Esophagus squamous epithelium (tissue), 4 donors: ENCODE results near the gene TIPARP.

Experiments used
- CTCF ChIP-seq, 6 experiments: fragments of 450-650 bp in 4 of 6; fragments of 200-600 bp in 2 of 6; sonication (generic) in 2 of 6; IDR thresholded peaks; one replicate each; pipeline ENCODE4 v1.5.1; 2016 to 2019; ENCODE audit warnings: antibody characterized with exemption in 6 of 6, mild to moderate bottlenecking in 4 of 6, moderate library complexity in 4 of 6
- POLR2A ChIP-seq, 4 donors: fragments of 450-650 bp; IDR thresholded peaks; one replicate each; pipeline ENCODE4 v1.6.1; 2017; ENCODE audit warnings: antibody characterized with exemption in 4 of 4, mild to moderate bottlenecking in 4 of 4, moderate library complexity in 3 of 4

DNA sequence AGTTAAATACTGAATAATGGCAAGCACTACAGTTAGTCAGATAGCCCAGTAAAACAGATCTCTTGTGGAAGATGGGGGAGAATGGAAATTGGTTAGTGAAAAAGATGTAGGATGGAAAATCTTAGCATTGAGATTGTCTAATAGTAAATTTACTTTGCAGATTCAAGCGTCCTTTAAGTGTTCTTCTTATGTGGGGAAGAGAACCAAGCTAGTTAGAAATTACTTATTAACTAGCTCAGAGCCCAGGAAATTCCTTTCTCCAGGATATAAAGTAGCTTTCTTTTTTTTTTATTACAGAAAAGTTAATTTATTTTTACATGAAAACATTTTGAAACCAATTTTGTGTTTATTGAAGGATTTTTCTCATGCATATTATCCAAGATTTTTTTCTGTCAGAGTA is 36.7 kb downstream of the TIPARP start:
- no peak for TF ChIP-seq CTCF (IDR thresholded peaks at IDR 0.05)
- no peak for TF ChIP-seq POLR2A (IDR thresholded peaks at IDR 0.05)
